Ectodermal cell (in vitro differentiated cells): Measurements from ENCODE around the gene MIEN1.

ENCODE experiments used
- H3K27ac ChIP-seq: 2 replicates; pipeline ENCODE4 v1.7.0; 2013; ENCODE audit warnings: mild to moderate bottlenecking, low read depth, low read length; ENCODE audit not compliant: insufficient read depth, poor library complexity, severe bottlenecking
- H3K27me3 ChIP-seq: 2 replicates; pipeline ENCODE4 v1.7.0; 2013; ENCODE audit warnings: mild to moderate bottlenecking, low read length; ENCODE audit not compliant: insufficient read depth, control insufficient read depth, poor library complexity, severe bottlenecking
- H3K36me3 ChIP-seq: one replicate; pipeline ENCODE4 v1.7.0; 2013; ENCODE audit warnings: low read length; ENCODE audit not compliant: control insufficient read depth, insufficient read depth
- H3K4me1 ChIP-seq: one replicate; pipeline ENCODE4 v1.7.0; 2013; ENCODE audit warnings: low read length; ENCODE audit not compliant: control insufficient read depth, insufficient read depth
- H3K4me3 ChIP-seq: 2 replicates; pipeline ENCODE4 v1.7.0; 2013; ENCODE audit warnings: low read depth, low read length, control low read depth; ENCODE audit not compliant: insufficient read depth
- H3K9me3 ChIP-seq: 2 replicates; pipeline ENCODE4 v1.7.0; 2013; ENCODE audit warnings: mild to moderate bottlenecking, low read length, moderate library complexity; ENCODE audit not compliant: control insufficient read depth
- WGBS, 2 experiments: methylation state at CpG; one replicate each; pipeline ENCODE4 v1.1.7; 2013; ENCODE audit warnings: missing lambda C conversion rate in 2 of 2; 5-methylcytosine and 5-hydroxymethylcytosine counted together

Gene MIEN1

GRCh38 chr17:39755554-39756379 lies 25.4 kb upstream of the MIEN1 start:
- Histone ChIP-seq H3K27ac (no peak overlapping the region), H3K36me3 (no peaks in the 10 kb centered on the region), H3K4me1 (peaks cover 13% of the 10 kb centered on the region), H3K27me3 (peaks cover 29% of the 10 kb centered on the region), H3K9me3 (no peaks in the 10 kb centered on the region), H3K4me3 (no peak overlapping the region)
- WGBS, 2 experiments = 71 to 72% methylated on average over 15 to 18 of the region's 18 CpGs

GRCh38 chr17:39754958-39755553 lies 24.7 kb upstream of the MIEN1 start:
- 28 to 30% methylated on average over 21 of the region's 21 CpGs for WGBS, 2 experiments
- peaks cover 29% of the 10 kb centered on the region for H3K27me3 ChIP-seq
- H3K9me3 ChIP-seq = no peaks in the 10 kb centered on the region
- peak overlapping the region; percentile 53 for H3K4me3 ChIP-seq
- H3K4me1 ChIP-seq = peaks cover 13% of the 10 kb centered on the region
- H3K36me3 ChIP-seq = no peaks in the 10 kb centered on the region
- no peak overlapping the region for H3K27ac ChIP-seq

- no peak overlapping the region for H3K27ac ChIP-seq
- peak overlapping the region; percentile 53 for H3K4me3 ChIP-seq
- 1% methylated on average over 91 of the region's 91 CpGs for WGBS, 2 experiments
- peaks cover 29% of the 10 kb centered on the region for H3K27me3 ChIP-seq
- no peaks in the 10 kb centered on the region for H3K36me3 ChIP-seq
- no peaks in the 10 kb centered on the region for H3K9me3 ChIP-seq
- peaks cover 13% of the 10 kb centered on the region for H3K4me1 ChIP-seq
Measured at GRCh38 chr17:39754161-39754957, 24.0 kb upstream of the MIEN1 start.

- 13% methylated on average over 55 of the region's 55 CpGs for WGBS, 2 experiments
- no peak overlapping the region for H3K27ac ChIP-seq
Measured at GRCh38 chr17:39753514-39754160, 23.3 kb upstream of the MIEN1 start.

GRCh38 chr17:39752241-39752881 lies 22.0 kb upstream of the MIEN1 start:
- WGBS, 2 experiments = 68 to 69% methylated on average over 13 of the region's 13 CpGs
- H3K27me3 ChIP-seq = peaks cover 29% of the 10 kb centered on the region
- H3K4me1 ChIP-seq = peaks cover 13% of the 10 kb centered on the region
- no peak overlapping the region for H3K27ac ChIP-seq
- H3K36me3 ChIP-seq = no peaks in the 10 kb centered on the region
- H3K9me3 ChIP-seq = no peaks in the 10 kb centered on the region
- no peak overlapping the region for H3K4me3 ChIP-seq

More at GRCh38 chr17:39753514-39754160, 23.3 kb upstream of the MIEN1 start:
- peaks cover 13% of the 10 kb centered on the region for H3K4me1 ChIP-seq
- peak overlapping the region; percentile 53 for H3K4me3 ChIP-seq
- H3K9me3 ChIP-seq = no peaks in the 10 kb centered on the region
- no peaks in the 10 kb centered on the region for H3K36me3 ChIP-seq
- peaks cover 29% of the 10 kb centered on the region for H3K27me3 ChIP-seq

GRCh38 chr17:39751637-39752036 lies 21.3 kb upstream of the MIEN1 start:
- no peaks in the 10 kb centered on the region for H3K36me3 ChIP-seq
- WGBS, 2 experiments = 88 to 89% methylated on average over 10 of the region's 10 CpGs

GRCh38 chr17:39751016-39751543 lies 20.7 kb upstream of the MIEN1 start:
- peaks cover 13% of the 10 kb centered on the region for H3K4me1 ChIP-seq
- H3K27me3 ChIP-seq = peaks cover 29% of the 10 kb centered on the region
- H3K4me3 ChIP-seq = no peak overlapping the region
- no peaks in the 10 kb centered on the region for H3K9me3 ChIP-seq
- H3K27ac ChIP-seq = no peak overlapping the region
- WGBS, 2 experiments = 80% methylated on average over 4 to 5 of the region's 5 CpGs
- H3K36me3 ChIP-seq = no peaks in the 10 kb centered on the region

More at GRCh38 chr17:39751637-39752036, 21.3 kb upstream of the MIEN1 start:
- Histone ChIP-seq H3K9me3 (no peaks in the 10 kb centered on the region), H3K4me3 (no peak overlapping the region), H3K4me1 (peaks cover 13% of the 10 kb centered on the region), H3K27me3 (peaks cover 29% of the 10 kb centered on the region), H3K27ac (no peak overlapping the region)

- 82 to 87% methylated on average over 9 of the region's 9 CpGs for WGBS, 2 experiments
- no peaks in the 10 kb centered on the region for H3K36me3 ChIP-seq
- no peak overlapping the region for H3K4me3 ChIP-seq
- H3K4me1 ChIP-seq = peaks cover 8% of the 10 kb centered on the region
- no peaks in the 10 kb centered on the region for H3K9me3 ChIP-seq
- peaks cover 24% of the 10 kb centered on the region for H3K27me3 ChIP-seq
- H3K27ac ChIP-seq = no peak overlapping the region
Measured at GRCh38 chr17:39750131-39751015, 20.0 kb upstream of the MIEN1 start.
